H1 (cell line): ENCODE results near the gene SLC30A7. TPM values are rescaled to one million over a fixed set of nuclear protein-coding genes. Genes with fewer than 3 reads are reported as not detected.

Experiments used
- CHD7 ChIP-seq: fragments of 300-600 bp; sonication (generic); IDR thresholded peaks from 2 replicates; pipeline ENCODE4 v1.7.1; 2012; ENCODE audit warnings: low read length, moderate library complexity, mild to moderate bottlenecking, inconsistent platforms; ENCODE audit not compliant: insufficient replicate concordance
- polyA plus RNA-seq, 7 experiments: library from polyadenylated mRNA; depleted of rRNA in 3 of 7; stranded (reverse) in 5 of 7; unstranded in 2 of 7; fragments of >200 nt in 5 of 7; fragments of 200-250 nt in 2 of 7; gene quantifications; 1 replicate in 5 of 7; 2 replicates in 1 of 7; 4 replicates in 1 of 7; pipeline versions ENCODE4 v1.2.1 to v1.2.3, GENCODE V29; 2011 to 2013; ENCODE audit warnings: missing spikeins in 2 of 7, mixed read lengths in 2 of 7
- total RNA-seq: library from RNA; stranded (reverse); fragmentation: NEBNext Ultra II Directional; extraction: Animal tissue kit (Norgen Biotek cat#: 25700); gene quantifications from 2 replicates; pipeline ENCODE4 v1.2.1, GENCODE V29; 2021

The SLC30A7 gene
- total and polyA plus RNA-seq, 2 of the 8 experiments (the other 6 are each of a cell fraction or from before 2014, with no cell fraction given) = 5.5 to 22.1 TPM

GRCh38 chr1:101028466-101028865, 132.6 kb downstream of the SLC30A7 start (continued):
- no peak for TF ChIP-seq CHD7
